Head of caudate nucleus (tissue), 42 donors: ENCODE results near the gene FER.
"Not testable (repeated sequence)": the region's sequence is repeated elsewhere in the genome, so short reads cannot be mapped to it uniquely, and the experiment has no call there.

Experiments
- DNase-seq, 42 donors: peaks; one replicate each; pipeline versions ENCODE4 v3.0.0 to v3.0.0-alpha.2; 2020 to 2021; ENCODE audit warnings: mixed read lengths in 7 of 42
- intact Hi-C: fragments of 100-400 bp; cut with DNase I; formaldehyde crosslinking; loops from one replicate; pipeline ENCODE4 v1.15.0; 2022

Gene FER

DNA sequence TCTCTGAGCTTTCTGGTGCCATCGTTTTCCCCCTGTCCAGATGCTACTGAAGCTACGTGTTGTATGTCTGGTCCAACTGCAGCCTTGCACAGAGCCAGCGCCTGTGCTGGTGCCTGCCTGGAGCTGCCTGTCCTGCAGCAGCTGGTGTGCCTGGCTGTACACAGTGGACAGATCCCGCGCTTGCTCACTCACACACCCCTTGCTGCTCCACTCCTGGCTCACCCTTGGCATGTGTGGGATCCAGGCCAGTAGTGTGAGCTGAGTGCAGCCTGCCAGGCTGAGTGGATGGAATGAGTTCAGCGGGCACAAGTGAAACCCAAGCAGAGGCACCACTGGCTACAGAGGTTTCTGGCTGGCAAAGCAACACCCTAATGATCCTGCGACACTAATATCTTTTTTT is 40.4 kb downstream of the FER start:
- peak; percentile 17 to 82 (median 60) for DNase-seq
- intact Hi-C loops = no loop called here

DNA sequence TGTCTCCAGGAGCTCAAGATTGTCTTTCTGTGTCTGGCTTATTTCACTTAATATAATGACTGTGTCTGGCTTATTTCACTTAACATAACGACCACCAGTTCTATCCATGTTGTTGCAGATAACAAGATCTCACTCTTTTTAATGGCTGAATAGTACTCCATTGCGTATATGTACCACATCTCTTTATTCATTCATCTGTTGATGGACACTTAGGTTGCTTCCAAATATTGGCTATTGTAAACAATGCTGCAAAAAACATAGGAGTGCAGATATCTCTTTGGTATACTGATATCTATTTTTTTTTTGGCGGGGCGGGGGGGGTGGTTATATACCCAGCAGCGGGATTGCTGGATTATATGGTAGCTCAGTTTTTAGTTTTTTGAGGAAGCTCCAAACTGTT is 45.5 kb downstream of the FER start:
- intact Hi-C loops = no loop called here

GRCh38 chr5:108794349-108794748 is 46.7 kb downstream of the FER start:
- intact Hi-C loops = not testable (repeated sequence)

More for the DNA sequence above, 45.5 kb downstream of the FER start:
- no peak for DNase-seq

GRCh38 chr5:108797396-108797795 is 49.7 kb downstream of the FER start:
- intact Hi-C loops = no loop called here

More at GRCh38 chr5:108794349-108794748, 46.7 kb downstream of the FER start:
- not testable (repeated sequence) for DNase-seq

GRCh38 chr5:108797986-108798385 is 50.3 kb downstream of the FER start:
- intact Hi-C loops = no loop called here
- DNase-seq = no peak

More at GRCh38 chr5:108797396-108797795, 49.7 kb downstream of the FER start:
- DNase-seq = no peak

- intact Hi-C loops = no loop called here
- no peak for DNase-seq
Measured at GRCh38 chr5:108798513-108799265, 51.0 kb downstream of the FER start.

DNA sequence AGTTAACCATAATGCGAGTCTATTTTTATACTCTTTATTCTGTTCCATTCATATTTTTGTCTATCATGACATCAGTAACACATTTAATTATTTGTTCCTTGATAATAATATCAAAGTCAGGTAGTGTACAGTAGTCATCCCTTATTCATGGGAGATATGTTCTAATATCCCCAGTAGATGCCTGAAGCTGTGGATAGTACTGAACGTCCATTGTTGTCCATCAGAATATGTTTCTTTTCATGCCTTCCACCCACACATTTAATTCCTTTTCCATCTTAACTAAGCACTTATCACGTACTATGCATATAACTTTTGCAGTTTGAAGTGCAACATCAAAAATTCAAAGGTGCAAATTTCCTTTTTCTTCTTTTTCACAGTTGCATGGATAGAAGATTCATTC is 53.6 kb downstream of the FER start:
- no peak for DNase-seq
- intact Hi-C loops = no loop called here

DNA sequence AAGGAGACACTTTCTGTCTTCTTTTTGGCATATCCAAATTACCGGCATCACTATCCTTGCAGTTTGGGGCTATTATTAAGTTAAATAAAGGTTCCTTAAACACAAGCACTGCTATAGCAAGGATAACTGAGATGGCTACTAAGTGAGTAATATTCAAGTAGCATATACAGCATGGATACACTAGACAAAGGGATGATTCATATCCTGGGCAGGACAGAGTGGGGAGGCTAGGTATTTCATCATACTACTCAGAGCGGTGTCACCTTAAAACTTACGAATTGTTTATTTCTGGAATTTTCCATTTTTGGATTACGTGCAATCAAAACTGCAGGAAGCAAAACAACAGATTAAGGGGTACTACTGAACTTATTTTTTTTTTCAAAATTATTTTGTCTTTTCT is 54.1 kb downstream of the FER start:
- no peak for DNase-seq
- intact Hi-C loops = no loop called here

- no peak for DNase-seq
- intact Hi-C loops = no loop called here
Measured at GRCh38 chr5:108810717-108811116, 63.0 kb downstream of the FER start.

DNA sequence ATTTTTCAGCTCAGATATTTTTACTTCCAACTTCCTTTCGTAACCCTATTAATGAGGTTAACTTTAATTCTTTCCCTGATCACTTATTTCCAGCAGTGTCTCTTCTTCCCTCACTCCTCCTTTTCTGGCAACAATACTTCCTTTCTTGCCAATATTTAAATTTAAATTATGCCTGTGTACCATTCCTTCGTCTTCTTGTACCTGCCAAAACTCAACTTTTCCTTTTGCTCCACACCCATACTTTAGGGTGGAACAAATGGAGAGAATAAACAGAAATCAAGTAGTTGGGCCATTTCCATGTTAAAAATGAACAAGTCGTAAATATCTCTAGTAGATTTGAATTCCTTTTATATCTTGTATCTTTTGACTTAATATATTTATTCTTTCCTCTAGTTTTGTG is 66.0 kb downstream of the FER start:
- intact Hi-C loops = no loop called here
- DNase-seq = no peak

DNA sequence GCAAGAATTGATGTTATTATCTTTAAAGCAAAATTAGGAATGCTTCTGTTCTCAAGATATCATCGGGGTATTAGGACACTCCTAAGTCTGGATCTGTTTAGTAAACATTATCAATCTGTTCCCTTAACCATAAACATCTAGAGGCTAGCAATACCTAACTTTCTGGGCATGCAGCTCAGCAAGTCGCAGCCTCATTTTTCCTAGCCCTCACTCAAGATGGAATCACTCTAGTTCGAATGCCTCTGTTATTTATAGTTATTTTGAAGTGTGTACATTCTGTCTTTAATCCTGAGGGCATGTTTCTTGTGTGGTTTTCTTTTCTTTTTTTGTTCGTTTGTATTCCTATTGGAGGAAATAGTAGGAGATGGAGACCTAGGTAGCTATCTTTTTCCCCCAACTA is 66.9 kb downstream of the FER start:
- DNase-seq = no peak
- intact Hi-C loops = no loop called here

- no peak for DNase-seq
- intact Hi-C loops = no loop called here
Measured at GRCh38 chr5:108818613-108819272, 71.0 kb downstream of the FER start.

DNA sequence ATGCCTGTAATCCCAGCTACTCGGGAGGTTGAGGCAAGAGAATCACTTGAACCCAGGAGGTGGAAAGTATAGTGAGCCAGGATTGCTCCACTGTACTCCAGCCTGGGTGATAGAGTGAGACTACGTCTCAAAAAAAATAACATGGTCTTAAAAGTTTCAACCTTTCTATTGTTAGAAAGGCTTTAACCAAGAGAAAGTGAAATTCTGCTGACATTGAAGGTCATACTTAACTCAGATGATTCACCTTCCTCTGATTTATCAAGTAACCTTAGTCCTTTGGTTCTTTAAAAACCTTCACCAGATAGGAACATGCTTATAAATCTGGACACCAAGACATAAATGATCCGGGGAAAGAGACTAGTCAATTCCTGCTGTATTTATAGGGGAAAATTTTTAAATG is 73.3 kb downstream of the FER start:
- intact Hi-C loops = no loop called here
- DNase-seq = no peak

DNA sequence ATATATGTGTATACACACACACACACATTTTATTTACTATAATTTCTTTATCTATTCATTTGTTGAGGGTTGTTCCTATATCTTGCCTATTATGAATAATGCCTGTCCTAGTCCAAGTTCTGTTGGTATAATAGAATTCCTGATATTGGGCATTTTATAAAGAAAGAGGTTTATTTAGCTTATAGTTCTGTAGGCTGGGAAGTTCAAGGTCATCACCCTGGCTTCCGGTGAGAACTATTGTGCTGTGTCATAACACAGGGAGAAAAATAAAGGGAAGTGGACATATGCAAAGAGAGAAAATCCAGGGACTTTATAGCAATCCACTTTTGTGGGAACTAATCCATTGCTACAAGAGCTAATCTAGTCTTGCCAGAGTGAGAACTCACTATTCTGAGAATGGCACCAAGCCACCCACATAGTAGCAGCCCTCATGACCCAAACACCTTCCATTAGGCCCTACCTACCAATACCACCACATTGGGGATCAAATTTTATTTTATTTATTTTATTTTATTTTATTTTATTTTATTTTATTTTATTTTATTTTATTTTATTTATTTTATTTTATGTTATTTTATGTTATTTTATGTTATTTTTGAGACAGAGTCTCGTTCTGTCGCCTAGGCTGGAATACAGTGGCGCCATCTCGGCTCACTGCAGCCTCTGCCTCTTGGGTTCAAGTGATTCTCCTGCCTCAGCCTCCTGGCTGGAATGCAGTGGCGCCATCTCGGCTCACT is 74.7 kb downstream of the FER start:
- intact Hi-C loops = no loop called here
- DNase-seq = no peak

DNA sequence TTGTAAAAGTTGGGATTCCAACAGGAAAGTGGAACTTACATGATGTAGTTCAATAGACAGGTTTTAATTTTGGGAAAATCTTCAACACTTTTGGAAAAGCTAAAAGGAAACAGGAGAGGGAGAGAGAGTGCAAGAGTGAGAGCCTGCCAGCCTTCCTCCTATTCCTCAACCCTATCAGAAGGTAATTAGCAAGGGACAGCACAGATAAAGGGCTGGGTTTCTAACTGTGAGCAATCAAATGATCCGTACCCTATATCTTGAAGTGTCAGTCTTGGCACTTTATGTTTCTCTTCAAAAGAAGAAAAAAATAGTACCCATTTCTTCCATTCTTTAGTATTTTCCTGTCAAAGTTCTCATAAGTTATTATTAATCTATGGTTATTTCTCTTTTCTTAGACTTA is 79.4 kb downstream of the FER start:
- intact Hi-C loops = no loop called here

GRCh38 chr5:108830705-108831276 is 83.1 kb downstream of the FER start:
- intact Hi-C loops = no loop called here
- DNase-seq = no peak

More for the DNA sequence above, 79.4 kb downstream of the FER start:
- DNase-seq = no peak

DNA sequence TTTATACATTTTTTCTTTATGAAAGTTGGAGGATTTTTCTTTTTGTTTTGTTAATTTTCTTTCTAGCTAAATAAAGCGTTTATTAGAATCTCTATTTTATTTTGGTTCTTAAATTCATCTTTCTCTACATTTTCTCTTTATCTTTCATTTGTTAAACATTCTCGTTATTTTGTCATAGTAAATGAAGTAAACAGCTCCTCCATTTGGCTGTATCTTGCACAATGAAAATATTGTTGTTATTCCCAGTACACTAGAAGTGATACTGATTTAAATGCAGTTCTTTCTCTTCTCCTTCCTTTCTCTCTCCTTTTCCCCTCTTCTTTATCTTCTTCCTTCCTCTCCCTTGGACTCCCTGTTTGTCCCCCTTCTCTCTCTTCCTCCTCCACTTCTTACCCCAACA is 88.8 kb downstream of the FER start:
- intact Hi-C loops = no loop called here
- no peak for DNase-seq

DNA sequence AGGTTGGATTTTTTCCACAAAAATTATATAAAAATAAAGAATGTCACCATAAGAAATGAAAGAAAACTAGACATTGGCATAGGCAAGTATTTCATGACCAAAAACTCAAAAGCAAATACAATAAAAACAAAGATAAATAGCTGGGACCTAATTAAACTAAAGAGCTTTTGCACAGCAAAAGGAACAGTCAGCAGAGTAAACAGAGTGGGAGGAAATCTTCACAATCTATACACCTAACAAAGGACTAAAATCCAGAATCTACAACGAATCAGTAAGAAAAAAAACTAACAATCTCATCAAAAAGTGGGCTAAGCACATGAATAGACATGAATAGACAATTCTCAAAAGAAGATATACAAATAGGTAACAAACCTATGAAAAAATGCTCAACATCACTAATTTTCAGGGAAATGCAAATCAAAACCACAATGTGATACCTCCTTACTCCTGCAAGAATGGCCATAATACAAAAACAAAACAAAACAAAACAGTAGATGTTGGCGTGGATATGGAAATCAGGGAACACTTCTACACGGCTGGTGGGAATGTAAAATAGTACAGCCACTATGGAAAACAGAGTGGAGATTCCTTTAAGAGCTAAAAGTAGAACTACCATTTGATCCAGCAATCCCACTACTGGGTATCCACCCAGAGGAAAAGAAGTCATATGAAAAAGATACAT is 94.7 kb downstream of the FER start:
- intact Hi-C loops, DNase-seq: not testable (repeated sequence)

- intact Hi-C loops, DNase-seq: not testable (repeated sequence)
Measured at GRCh38 chr5:108851129-108851528, 103.4 kb downstream of the FER start.
